Immature natural killer cell (primary cell): Measurements from ENCODE around the gene RNF25. TPM values are rescaled to one million over a fixed set of nuclear protein-coding genes. Genes with fewer than 3 reads are reported as not detected.

Experiments used
- DNase-seq, 3 donors: peaks; one replicate each; pipeline ENCODE4 v3.0.0; 2022; ENCODE audit warnings: mixed read lengths in 1 of 3
- H3K27ac Mint-ChIP-seq, 6 donors: one replicate each; pipeline ENCODE4 v1.8.0; 2020; ENCODE audit warnings: mixed read lengths in 6 of 6, mild to moderate bottlenecking in 5 of 6, inconsistent platforms in 4 of 6, moderate library complexity in 3 of 6
- H3K27me3 Mint-ChIP-seq, 3 donors: one replicate each; pipeline ENCODE4 v1.8.0; 2020 to 2021; ENCODE audit warnings: low read depth in 3 of 3, mild to moderate bottlenecking in 3 of 3, mixed read lengths in 3 of 3, moderate library complexity in 3 of 3, inconsistent platforms in 1 of 3
- H3K36me3 Mint-ChIP-seq, 3 donors: one replicate each; pipeline ENCODE4 v1.8.0; 2020; ENCODE audit warnings: mixed read lengths in 3 of 3, inconsistent platforms in 2 of 3, mild to moderate bottlenecking in 2 of 3
- H3K4me1 Mint-ChIP-seq, 2 donors: one replicate each; pipeline ENCODE4 v1.8.0; 2020; ENCODE audit warnings: inconsistent platforms in 2 of 2, mild to moderate bottlenecking in 2 of 2, mixed read lengths in 2 of 2, moderate library complexity in 1 of 2
- H3K4me3 Mint-ChIP-seq, 5 donors: one replicate each; pipeline ENCODE4 v1.8.0; 2020; ENCODE audit warnings: mild to moderate bottlenecking in 5 of 5, mixed read lengths in 5 of 5, inconsistent platforms in 3 of 5, moderate library complexity in 3 of 5
- H3K9me3 Mint-ChIP-seq, 6 donors: one replicate each; pipeline ENCODE4 v1.8.0; 2020; ENCODE audit warnings: mild to moderate bottlenecking in 6 of 6, mixed read lengths in 6 of 6, inconsistent platforms in 4 of 6, moderate library complexity in 3 of 6
- polyA plus RNA-seq, 3 donors: library from polyadenylated mRNA; unstranded; fragments of 300-500 nt; fragmentation: Illumina TruSeq; gene quantifications; one replicate each; pipeline ENCODE4 v1.2.3, GENCODE V29; 2021

Gene RNF25
- polyA plus RNA-seq, 3 donors from 2014 or later: 7.7 to 16.7 (median 16.3) TPM

GRCh38 chr2:218662377-218662776 is 9.4 kb downstream of the RNF25 start:
- peaks cover 28 to 34% of the 10 kb centered on the region in 2 donors for H3K4me1 Mint-ChIP-seq
- H3K9me3 Mint-ChIP-seq: no peaks in the 10 kb centered on the region
- DNase-seq: no peak
- H3K27me3 Mint-ChIP-seq: peaks cover 0 to 2% (median 1%) of the 10 kb centered on the region in 3 donors
- no peak overlapping the region for H3K4me3 Mint-ChIP-seq
- H3K36me3 Mint-ChIP-seq: peaks cover 16 to 35% (median 22%) of the 10 kb centered on the region in 3 donors
- peak overlapping the region in 1 of 6 donors; percentile 66 for H3K27ac Mint-ChIP-seq

DNA sequence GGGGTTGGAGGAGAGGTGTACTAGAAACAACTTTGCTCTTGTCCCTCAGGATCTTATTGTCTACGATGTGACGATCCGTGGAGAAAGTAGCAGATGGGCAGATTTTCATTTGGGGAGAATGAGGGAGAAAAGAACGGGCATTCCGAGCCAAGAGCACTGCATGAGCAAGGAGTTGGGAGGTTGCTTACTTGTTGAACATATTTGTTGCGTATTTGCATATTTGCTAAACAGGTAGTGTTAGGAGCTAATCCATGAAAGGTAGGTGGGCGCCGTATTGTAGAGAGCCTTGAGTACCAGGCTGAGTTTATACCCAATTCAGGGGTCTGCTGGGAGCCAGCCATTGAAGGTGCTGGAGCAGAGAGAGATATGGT is 11.8 kb downstream of the RNF25 start:
- peak overlapping the region; percentile 88 to 94 (median 90) for H3K27ac Mint-ChIP-seq
- peaks cover 0 to 2% (median 1%) of the 10 kb centered on the region in 3 donors for H3K27me3 Mint-ChIP-seq
- no peak for DNase-seq
- peak overlapping the region; percentile 93 to 100 (median 97) for H3K4me3 Mint-ChIP-seq
- peaks cover 14 to 34% (median 16%) of the 10 kb centered on the region in 3 donors for H3K36me3 Mint-ChIP-seq
- H3K4me1 Mint-ChIP-seq: peaks cover 28 to 35% of the 10 kb centered on the region in 2 donors
- no peaks in the 10 kb centered on the region for H3K9me3 Mint-ChIP-seq

DNA sequence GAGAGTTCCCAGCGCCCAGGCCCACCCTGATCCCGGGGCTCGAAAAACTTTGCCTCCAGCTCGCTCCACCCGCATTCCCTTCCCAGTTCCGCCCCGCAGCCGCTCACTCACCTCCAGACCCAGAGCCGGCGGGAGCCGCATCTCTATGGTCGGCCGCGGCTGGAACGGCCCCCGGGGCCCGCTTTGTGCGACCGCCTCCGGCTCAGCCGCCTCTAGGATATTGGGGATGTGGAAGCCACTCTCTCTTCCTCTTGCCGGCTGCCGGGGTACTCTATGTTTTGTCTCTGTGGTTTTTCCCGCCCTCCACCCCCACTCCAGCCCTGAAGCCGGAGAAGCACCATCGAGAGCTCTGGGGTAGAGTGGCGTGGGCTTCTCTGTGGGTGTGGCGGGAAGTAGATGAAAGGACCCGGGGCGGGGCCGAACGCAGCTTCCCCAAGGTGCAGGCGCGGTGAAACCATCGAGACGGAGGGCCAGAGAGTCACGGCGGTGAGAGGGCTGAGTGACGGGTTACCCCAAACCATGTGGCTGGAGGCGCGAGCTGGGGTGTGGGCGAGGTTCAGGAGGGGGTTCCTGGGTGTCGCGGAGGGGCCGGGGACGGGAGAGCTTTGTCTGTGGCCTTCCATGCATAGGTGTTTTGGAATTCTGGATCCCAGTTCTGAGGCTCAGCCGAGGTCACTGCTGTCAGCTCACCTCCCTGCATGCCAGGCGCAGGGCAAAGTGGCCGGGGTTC is 12.4 kb downstream of the RNF25 start, which contains the start of the genes BCS1L and ZNF142:
Gene BCS1L, plus strand, starts transcription at position 426 of the 730 bp plus-strand sequence. CDS start 1,305 bp downstream, outside the sequence.
Gene ZNF142, minus strand, starts transcription at position 366 of the 730 bp plus-strand sequence. CDS start 3,194 bp downstream, outside the sequence.
- H3K4me1 Mint-ChIP-seq: peaks cover 28 to 35% of the 10 kb centered on the region in 2 donors
- H3K36me3 Mint-ChIP-seq: peaks cover 9 to 29% (median 10%) of the 10 kb centered on the region in 3 donors
- peak within 1 kb of the TSS; percentile 88 to 94 (median 90) for H3K27ac Mint-ChIP-seq

GRCh38 chr2:218658671-218659257 is 13.0 kb downstream of the RNF25 start:
- Mint-ChIP-seq H3K4me1 (peaks cover 28 to 35% of the 10 kb centered on the region in 2 donors), H3K27ac (peak overlapping the region; percentile 88 to 94 (median 90)), H3K4me3 (peak overlapping the region; percentile 93 to 100 (median 97)), H3K27me3 (peaks cover 0 to 2% (median 1%) of the 10 kb centered on the region in 3 donors), H3K36me3 (peaks cover 8 to 26% (median 8%) of the 10 kb centered on the region in 3 donors), H3K9me3 (no peaks in the 10 kb centered on the region)
- DNase-seq: peak in 2 of 3 donors; percentile 17 to 22

More for the DNA sequence above, 12.4 kb downstream of the RNF25 start, which contains the start of the genes BCS1L and ZNF142:
- Mint-ChIP-seq H3K9me3 (no peaks in the 10 kb centered on the region), H3K27me3 (peaks cover 0 to 2% (median 1%) of the 10 kb centered on the region in 3 donors), H3K4me3 (peak within 1 kb of the TSS; percentile 93 to 100 (median 97))
- DNase-seq: peak; percentile 84 to 88 (median 85)

DNA sequence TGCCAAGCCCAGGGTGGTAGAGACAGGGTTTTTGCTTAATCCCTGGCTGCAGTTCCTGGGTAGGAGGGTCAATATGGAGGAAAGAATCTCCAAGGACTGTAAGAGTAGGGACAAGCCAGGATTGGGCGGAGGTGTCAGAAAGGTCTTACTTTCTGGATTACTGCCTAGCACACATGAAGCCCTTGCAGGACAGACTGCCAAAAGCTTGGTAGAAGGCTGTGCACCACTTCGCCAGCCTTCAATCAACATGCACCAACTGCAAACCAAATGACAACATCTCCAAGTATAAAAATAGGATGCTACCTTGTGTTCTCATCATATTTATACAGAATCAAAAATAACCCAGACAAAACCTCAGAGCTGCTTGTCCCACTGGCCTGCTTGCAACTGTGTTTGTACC is 16.1 kb downstream of the RNF25 start:
- Mint-ChIP-seq H3K9me3 (no peaks in the 10 kb centered on the region), H3K4me3 (no peak overlapping the region), H3K36me3 (peaks cover 8 to 15% (median 12%) of the 10 kb centered on the region in 3 donors), H3K27me3 (peaks cover 0 to 2% (median 1%) of the 10 kb centered on the region in 3 donors), H3K4me1 (peaks cover 28 to 35% of the 10 kb centered on the region in 2 donors), H3K27ac (no peak overlapping the region)
- no peak for DNase-seq

- Mint-ChIP-seq H3K27me3 (no peaks in the 10 kb centered on the region), H3K9me3 (no peaks in the 10 kb centered on the region), H3K36me3 (peaks cover 5 to 37% (median 15%) of the 10 kb centered on the region in 3 donors), H3K27ac (peak overlapping the region in 3 of 6 donors; percentile 37 to 80 (median 46)), H3K4me3 (no peak overlapping the region), H3K4me1 (peaks cover 12 to 14% of the 10 kb centered on the region in 2 donors)
- DNase-seq: no peak
Observed at GRCh38 chr2:218648787-218649100, 23.1 kb downstream of the RNF25 start.

DNA sequence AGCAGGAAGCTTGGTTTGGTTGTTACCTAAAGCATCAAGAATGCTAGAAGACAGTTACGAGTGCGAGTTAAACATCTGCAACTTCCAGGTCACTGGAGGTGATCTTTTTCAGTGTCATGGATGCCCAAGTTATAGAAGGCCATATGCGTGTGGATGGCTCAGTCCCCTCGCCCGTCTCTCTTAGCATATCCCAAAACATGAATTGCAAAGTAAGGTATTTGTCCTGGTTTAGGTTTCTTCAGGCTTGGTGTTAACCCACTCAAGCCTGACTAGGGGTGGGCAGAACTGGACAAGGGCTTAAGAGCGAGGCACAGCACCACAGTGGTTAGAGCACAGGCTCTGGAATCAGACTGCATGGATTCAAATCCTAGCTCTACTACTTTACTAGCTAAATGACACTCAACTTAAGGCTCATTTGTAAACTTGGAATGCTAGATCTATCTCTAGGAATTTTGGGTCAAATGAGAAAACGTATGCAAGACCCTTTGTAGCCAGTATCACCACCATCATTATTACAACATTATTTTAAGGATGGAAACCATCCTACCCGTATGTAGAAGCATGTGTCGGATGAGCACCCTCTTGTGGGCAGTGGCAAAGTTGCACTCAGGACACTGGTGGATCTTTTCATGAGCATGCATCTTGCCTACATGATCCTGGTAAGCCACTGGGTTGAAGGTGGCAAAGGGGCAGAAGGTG is 23.6 kb downstream of the RNF25 start:
- Mint-ChIP-seq H3K27me3 (no peaks in the 10 kb centered on the region), H3K4me3 (no peak overlapping the region), H3K36me3 (peaks cover 5 to 37% (median 15%) of the 10 kb centered on the region in 3 donors), H3K9me3 (no peaks in the 10 kb centered on the region), H3K4me1 (peaks cover 12 to 14% of the 10 kb centered on the region in 2 donors), H3K27ac (peak overlapping the region in 5 of 6 donors; percentile 6 to 80 (median 37))
- DNase-seq: peak; percentile 23 to 45 (median 33)

DNA sequence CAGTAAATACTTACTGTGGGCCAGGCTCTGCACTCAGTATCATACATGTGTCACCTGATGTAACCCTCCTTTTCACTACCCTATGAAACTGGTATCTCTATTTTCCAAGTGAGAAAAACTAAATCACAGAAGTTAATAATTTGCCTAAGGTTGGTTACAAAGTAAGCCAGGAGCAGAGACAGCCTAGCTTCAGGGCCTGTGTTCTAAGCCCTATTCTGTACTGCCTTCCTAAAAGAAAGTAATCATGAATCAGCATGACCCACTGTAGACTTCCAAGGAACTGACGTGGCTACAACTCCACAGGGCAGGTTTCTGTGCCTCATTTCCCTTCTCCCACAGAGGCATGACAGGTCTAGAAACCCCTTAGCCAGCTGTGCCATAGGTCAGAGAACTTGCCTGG is 26.7 kb downstream of the RNF25 start:
- peaks cover 12 to 14% of the 10 kb centered on the region in 2 donors for H3K4me1 Mint-ChIP-seq
- H3K9me3 Mint-ChIP-seq: no peaks in the 10 kb centered on the region
- peaks cover 0 to 2% (median 0%) of the 10 kb centered on the region in 3 donors for H3K27me3 Mint-ChIP-seq
- no peak for DNase-seq
- no peak overlapping the region for H3K27ac Mint-ChIP-seq
- H3K4me3 Mint-ChIP-seq: no peak overlapping the region
- H3K36me3 Mint-ChIP-seq: peaks cover 5 to 34% (median 11%) of the 10 kb centered on the region in 3 donors

- peaks cover 12 to 14% of the 10 kb centered on the region in 2 donors for H3K4me1 Mint-ChIP-seq
- peaks cover 5 to 30% (median 11%) of the 10 kb centered on the region in 3 donors for H3K36me3 Mint-ChIP-seq
- no peak for DNase-seq
- no peak overlapping the region for H3K4me3 Mint-ChIP-seq
- H3K27ac Mint-ChIP-seq: peak overlapping the region in 1 of 6 donors; percentile 29
- no peaks in the 10 kb centered on the region for H3K9me3 Mint-ChIP-seq
- H3K27me3 Mint-ChIP-seq: peaks cover 0 to 2% (median 0%) of the 10 kb centered on the region in 3 donors
Observed at GRCh38 chr2:218644721-218645120, 27.1 kb downstream of the RNF25 start.

DNA sequence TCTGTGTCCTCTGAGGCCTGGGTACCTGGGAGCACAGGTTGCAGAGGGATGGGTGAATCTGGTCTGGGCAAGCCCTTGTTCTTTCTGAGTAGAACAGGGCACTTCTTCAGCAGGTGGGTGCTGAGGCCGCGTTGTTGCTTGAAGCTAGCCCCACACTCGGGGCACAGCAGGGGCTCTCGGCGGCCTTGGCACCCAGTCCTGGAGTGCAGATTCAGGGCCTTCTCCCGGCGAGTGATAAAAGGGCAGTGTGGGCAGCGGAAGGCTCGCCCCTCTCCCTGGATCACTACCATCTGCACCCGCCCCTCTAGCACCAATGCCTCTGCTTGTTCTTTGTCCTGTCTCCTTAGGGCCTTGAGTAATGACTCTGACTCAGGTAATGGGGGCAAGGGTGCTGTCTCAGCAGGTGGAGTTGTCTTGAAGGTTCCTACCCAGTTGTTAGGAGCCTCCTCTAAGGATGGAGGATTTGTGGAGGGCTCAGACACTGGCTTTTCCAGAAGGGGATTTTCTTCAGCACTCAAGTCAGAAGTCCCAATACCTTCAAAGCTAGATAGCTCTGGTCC is 28.0 kb downstream of the RNF25 start:
- Mint-ChIP-seq H3K27me3 (peaks cover 0 to 2% (median 0%) of the 10 kb centered on the region in 3 donors), H3K4me1 (peaks cover 12 to 14% of the 10 kb centered on the region in 2 donors), H3K9me3 (no peaks in the 10 kb centered on the region), H3K36me3 (peaks cover 5 to 32% (median 11%) of the 10 kb centered on the region in 3 donors), H3K27ac (no peak overlapping the region), H3K4me3 (no peak overlapping the region)
- DNase-seq: no peak

- DNase-seq: no peak
- Mint-ChIP-seq H3K4me3 (no peak overlapping the region), H3K27ac (no peak overlapping the region), H3K9me3 (no peaks in the 10 kb centered on the region), H3K4me1 (peaks cover 1 to 4% of the 10 kb centered on the region in 2 donors), H3K27me3 (peaks cover 0 to 2% (median 0%) of the 10 kb centered on the region in 3 donors), H3K36me3 (peaks cover 3 to 34% (median 13%) of the 10 kb centered on the region in 3 donors)
Observed at GRCh38 chr2:218642786-218643185, 29.0 kb downstream of the RNF25 start.

GRCh38 chr2:218642121-218642656 is 29.6 kb downstream of the RNF25 start:
- H3K36me3 Mint-ChIP-seq: peaks cover 8 to 40% (median 18%) of the 10 kb centered on the region in 3 donors
- H3K9me3 Mint-ChIP-seq: no peaks in the 10 kb centered on the region
- no peak for DNase-seq
- H3K27me3 Mint-ChIP-seq: peaks cover 0 to 2% (median 0%) of the 10 kb centered on the region in 3 donors
- H3K27ac Mint-ChIP-seq: peak overlapping the region in 1 of 6 donors; percentile 10
- H3K4me3 Mint-ChIP-seq: no peak overlapping the region
- no peaks in the 10 kb centered on the region for H3K4me1 Mint-ChIP-seq

GRCh38 chr2:218638372-218638771 is 33.4 kb downstream of the RNF25 start:
- no peak overlapping the region for H3K4me3 Mint-ChIP-seq
- no peaks in the 10 kb centered on the region for H3K9me3 Mint-ChIP-seq
- peaks cover 0 to 2% (median 2%) of the 10 kb centered on the region in 3 donors for H3K27me3 Mint-ChIP-seq
- H3K4me1 Mint-ChIP-seq: no peaks in the 10 kb centered on the region
- peaks cover 8 to 48% (median 27%) of the 10 kb centered on the region in 3 donors for H3K36me3 Mint-ChIP-seq
- DNase-seq: no peak
- no peak overlapping the region for H3K27ac Mint-ChIP-seq
